ENCODE results near the gene ELOVL6.
"Not testable (repeated sequence)": the region's sequence is repeated elsewhere in the genome, so short reads cannot be mapped to it uniquely, and the experiment has no call there.

The ELOVL6 gene

GRCh38 chr4:110157166-110157565 lies 41.2 kb downstream of the ELOVL6 start:
- not testable (repeated sequence) for DNase-seq

- no peak for DNase-seq
These were observed 42.0 kb downstream of the ELOVL6 start for GRCh38 chr4:110156442-110156841.

- DNase-seq, result no peak
These were observed 42.8 kb downstream of the ELOVL6 start for GRCh38 chr4:110155654-110156053.

- no peak for DNase-seq
These were observed 43.8 kb downstream of the ELOVL6 start for GRCh38 chr4:110154582-110154981.

GRCh38 chr4:110152386-110152785 lies 46.0 kb downstream of the ELOVL6 start:
- no peak for DNase-seq

GRCh38 chr4:110149089-110149488 lies 49.3 kb downstream of the ELOVL6 start:
- no peak for DNase-seq

- DNase-seq, result no peak
These were observed 56.0 kb downstream of the ELOVL6 start for GRCh38 chr4:110142461-110142860.

- no peak for DNase-seq
These were observed 58.6 kb downstream of the ELOVL6 start for GRCh38 chr4:110139815-110140214.

GRCh38 chr4:110139111-110139510 lies 59.3 kb downstream of the ELOVL6 start:
- DNase-seq, result no peak

GRCh38 chr4:110138551-110138950 lies 59.9 kb downstream of the ELOVL6 start:
- no peak for DNase-seq

- no peak for DNase-seq
These were observed 60.6 kb downstream of the ELOVL6 start for GRCh38 chr4:110137829-110138228.

GRCh38 chr4:110135523-110135922 lies 62.9 kb downstream of the ELOVL6 start:
- DNase-seq, result no peak

- no peak for DNase-seq
These were observed 63.3 kb downstream of the ELOVL6 start for GRCh38 chr4:110135076-110135475.

GRCh38 chr4:110134269-110134869 lies 64.0 kb downstream of the ELOVL6 start:
- no peak for DNase-seq

GRCh38 chr4:110132816-110133719 lies 65.3 kb downstream of the ELOVL6 start:
- no peak for DNase-seq

GRCh38 chr4:110131916-110132315 lies 66.5 kb downstream of the ELOVL6 start:
- no peak for DNase-seq

GRCh38 chr4:110130576-110131358 lies 67.6 kb downstream of the ELOVL6 start:
- no peak for DNase-seq

- DNase-seq, result no peak
These were observed 68.9 kb downstream of the ELOVL6 start for GRCh38 chr4:110129544-110129943.

- DNase-seq, result no peak
These were observed 69.9 kb downstream of the ELOVL6 start for GRCh38 chr4:110128472-110128919.

- DNase-seq, result no peak
These were observed 70.4 kb downstream of the ELOVL6 start for GRCh38 chr4:110128029-110128428.

- no peak for DNase-seq
These were observed 73.7 kb downstream of the ELOVL6 start for GRCh38 chr4:110124711-110125110.

GRCh38 chr4:110122201-110122600 lies 76.2 kb downstream of the ELOVL6 start:
- DNase-seq, result no peak

GRCh38 chr4:110120506-110120905 lies 77.9 kb downstream of the ELOVL6 start:
- no peak for DNase-seq

- no peak for DNase-seq
These were observed 78.5 kb downstream of the ELOVL6 start for GRCh38 chr4:110119880-110120279.
